ENCODE data around the gene LINGO1.

Gene LINGO1

GRCh38 chr15:77591968-77592613 is 40.6 kb downstream of the LINGO1 start:
- WGBS (ENCODE audit: extremely low coverage, insufficient coverage, low lambda C conversion rate): no CpG with 5 or more reads among the region's 13 CpGs

GRCh38 chr15:77589839-77590238 is 42.9 kb downstream of the LINGO1 start:
- Histone ChIP-seq H3K18ac (ENCODE audit: low read length) (no peak overlapping the region), H3K79me1 (ENCODE audit: low read length) (no peaks in the 10 kb centered on the region), H3K27me3 (ENCODE audit: insufficient read depth, low read length, poor library complexity) (no peaks in the 10 kb centered on the region), H3K9ac (ENCODE audit: low read length) (no peak overlapping the region), H3K36me3 (ENCODE audit: control insufficient read depth, insufficient read depth, low read length) (no peaks in the 10 kb centered on the region), H3K27ac (ENCODE audit: low read depth, low read length) (no peak overlapping the region), H2BK15ac (replicated peaks; ENCODE audit: low read depth) (no peak overlapping the region), H3K4me1 (ENCODE audit: control insufficient read depth, low read depth, low read length) (no peaks in the 10 kb centered on the region), H3K4me2 (ENCODE audit: low read length) (no peak overlapping the region), H3K79me2 (ENCODE audit: control insufficient read depth, insufficient read depth, low read length) (no peaks in the 10 kb centered on the region), H2BK120ac (ENCODE audit: low read depth, low read length) (no peak overlapping the region), H3K4me3 (ENCODE audit: low read length) (no peak overlapping the region), H3K23ac (ENCODE audit: low read length) (no peak overlapping the region), H4K8ac (ENCODE audit: low read depth, low read length) (no peak overlapping the region), H3K56ac (ENCODE audit: low read length) (no peak overlapping the region), H2AK5ac (ENCODE audit: low read length) (no peak overlapping the region), H4K5ac (ENCODE audit: low read length) (no peak overlapping the region), H3K4ac (ENCODE audit: low read depth, low read length) (no peak overlapping the region), H2BK5ac (ENCODE audit: low read length) (no peak overlapping the region)
- no peak for DNase-seq
- no CpG with 5 or more reads among the region's 6 CpGs for WGBS (ENCODE audit: extremely low coverage, insufficient coverage, low lambda C conversion rate)

More at GRCh38 chr15:77591968-77592613, 40.6 kb downstream of the LINGO1 start:
- Histone ChIP-seq H2AK5ac (ENCODE audit: low read length) (no peak overlapping the region), H2BK120ac (ENCODE audit: low read depth, low read length) (no peak overlapping the region), H3K4me1 (ENCODE audit: control insufficient read depth, low read depth, low read length) (peaks cover 2% of the 10 kb centered on the region), H3K4me2 (ENCODE audit: low read length) (no peak overlapping the region), H3K36me3 (ENCODE audit: control insufficient read depth, insufficient read depth, low read length) (no peaks in the 10 kb centered on the region), H3K79me1 (ENCODE audit: low read length) (no peaks in the 10 kb centered on the region), H3K27me3 (ENCODE audit: insufficient read depth, low read length, poor library complexity) (no peaks in the 10 kb centered on the region), H3K56ac (ENCODE audit: low read length) (no peak overlapping the region), H3K9ac (ENCODE audit: low read length) (no peak overlapping the region), H3K4ac (ENCODE audit: low read depth, low read length) (no peak overlapping the region), H3K23ac (ENCODE audit: low read length) (no peak overlapping the region), H2BK5ac (ENCODE audit: low read length) (no peak overlapping the region), H3K4me3 (ENCODE audit: low read length) (no peak overlapping the region), H3K27ac (ENCODE audit: low read depth, low read length) (no peak overlapping the region), H2BK15ac (replicated peaks; ENCODE audit: low read depth) (no peak overlapping the region), H4K8ac (ENCODE audit: low read depth, low read length) (no peak overlapping the region), H3K79me2 (ENCODE audit: control insufficient read depth, insufficient read depth, low read length) (no peaks in the 10 kb centered on the region), H4K5ac (ENCODE audit: low read length) (no peak overlapping the region), H3K18ac (ENCODE audit: low read length) (no peak overlapping the region)
- DNase-seq: no peak

- Histone ChIP-seq H3K23ac (ENCODE audit: low read length) (no peak overlapping the region), H3K27ac (ENCODE audit: low read depth, low read length) (no peak overlapping the region), H4K5ac (ENCODE audit: low read length) (no peak overlapping the region), H3K56ac (ENCODE audit: low read length) (no peak overlapping the region), H4K8ac (ENCODE audit: low read depth, low read length) (no peak overlapping the region), H3K4me3 (ENCODE audit: low read length) (no peak overlapping the region), H2AK5ac (ENCODE audit: low read length) (no peak overlapping the region), H2BK15ac (replicated peaks; ENCODE audit: low read depth) (no peak overlapping the region), H3K4ac (ENCODE audit: low read depth, low read length) (no peak overlapping the region), H3K79me1 (ENCODE audit: low read length) (no peaks in the 10 kb centered on the region), H2BK5ac (ENCODE audit: low read length) (no peak overlapping the region), H2BK120ac (ENCODE audit: low read depth, low read length) (no peak overlapping the region), H3K36me3 (ENCODE audit: control insufficient read depth, insufficient read depth, low read length) (no peaks in the 10 kb centered on the region), H3K4me2 (ENCODE audit: low read length) (no peak overlapping the region), H3K9ac (ENCODE audit: low read length) (no peak overlapping the region), H3K27me3 (ENCODE audit: insufficient read depth, low read length, poor library complexity) (no peaks in the 10 kb centered on the region), H3K79me2 (ENCODE audit: control insufficient read depth, insufficient read depth, low read length) (no peaks in the 10 kb centered on the region), H3K4me1 (ENCODE audit: control insufficient read depth, low read depth, low read length) (no peaks in the 10 kb centered on the region), H3K18ac (ENCODE audit: low read length) (no peak overlapping the region)
- no peak for DNase-seq
- WGBS (ENCODE audit: extremely low coverage, insufficient coverage, low lambda C conversion rate): no CpG with 5 or more reads among the region's 12 CpGs
These were observed 44.6 kb downstream of the LINGO1 start for GRCh38 chr15:77588126-77588525.

- H3K4ac ChIP-seq (ENCODE audit: low read depth, low read length): no peak overlapping the region
These were observed 48.0 kb downstream of the LINGO1 start for GRCh38 chr15:77584691-77585090.

GRCh38 chr15:77584201-77584600 is 48.5 kb downstream of the LINGO1 start:
- no peak overlapping the region for H3K4me2 ChIP-seq (ENCODE audit: low read length)
- H3K18ac ChIP-seq (ENCODE audit: low read length): no peak overlapping the region
- no peaks in the 10 kb centered on the region for H3K4me1 ChIP-seq (ENCODE audit: control insufficient read depth, low read depth, low read length)
- no peaks in the 10 kb centered on the region for H3K36me3 ChIP-seq (ENCODE audit: control insufficient read depth, insufficient read depth, low read length)
- peak overlapping the region; percentile 19 for H3K56ac ChIP-seq (ENCODE audit: low read length)
- no peak overlapping the region for H2AK5ac ChIP-seq (ENCODE audit: low read length)
- no peak overlapping the region for H3K9ac ChIP-seq (ENCODE audit: low read length)
- no peak overlapping the region for H3K4me3 ChIP-seq (ENCODE audit: low read length)
- no peak overlapping the region for H3K23ac ChIP-seq (ENCODE audit: low read length)
- H3K4ac ChIP-seq (ENCODE audit: low read depth, low read length): no peak overlapping the region
- no peak overlapping the region for H2BK15ac ChIP-seq (replicated peaks; ENCODE audit: low read depth)
- DNase-seq: peak; percentile 53
- no peaks in the 10 kb centered on the region for H3K79me2 ChIP-seq (ENCODE audit: control insufficient read depth, insufficient read depth, low read length)
- no peak overlapping the region for H4K5ac ChIP-seq (ENCODE audit: low read length)
- H3K79me1 ChIP-seq (ENCODE audit: low read length): no peaks in the 10 kb centered on the region
- no peak overlapping the region for H2BK5ac ChIP-seq (ENCODE audit: low read length)
- WGBS (ENCODE audit: extremely low coverage, insufficient coverage, low lambda C conversion rate): no CpG with 5 or more reads among the region's 7 CpGs
- H4K8ac ChIP-seq (ENCODE audit: low read depth, low read length): no peak overlapping the region
- H3K27me3 ChIP-seq (ENCODE audit: insufficient read depth, low read length, poor library complexity): no peaks in the 10 kb centered on the region
- no peak overlapping the region for H3K27ac ChIP-seq (ENCODE audit: low read depth, low read length)
- H2BK120ac ChIP-seq (ENCODE audit: low read depth, low read length): no peak overlapping the region

More at GRCh38 chr15:77584691-77585090, 48.0 kb downstream of the LINGO1 start:
- H3K27ac ChIP-seq (ENCODE audit: low read depth, low read length): no peak overlapping the region
- H3K27me3 ChIP-seq (ENCODE audit: insufficient read depth, low read length, poor library complexity): no peaks in the 10 kb centered on the region
- H2AK5ac ChIP-seq (ENCODE audit: low read length): no peak overlapping the region
- no peaks in the 10 kb centered on the region for H3K36me3 ChIP-seq (ENCODE audit: control insufficient read depth, insufficient read depth, low read length)
- H3K4me2 ChIP-seq (ENCODE audit: low read length): no peak overlapping the region
- H3K79me2 ChIP-seq (ENCODE audit: control insufficient read depth, insufficient read depth, low read length): no peaks in the 10 kb centered on the region
- H3K18ac ChIP-seq (ENCODE audit: low read length): no peak overlapping the region
- H3K23ac ChIP-seq (ENCODE audit: low read length): no peak overlapping the region
- WGBS (ENCODE audit: extremely low coverage, insufficient coverage, low lambda C conversion rate): no CpG with 5 or more reads among the region's 11 CpGs
- H2BK120ac ChIP-seq (ENCODE audit: low read depth, low read length): no peak overlapping the region
- peak overlapping the region; percentile 19 for H3K56ac ChIP-seq (ENCODE audit: low read length)
- DNase-seq: no peak
- H3K9ac ChIP-seq (ENCODE audit: low read length): no peak overlapping the region
- H4K8ac ChIP-seq (ENCODE audit: low read depth, low read length): no peak overlapping the region
- H4K5ac ChIP-seq (ENCODE audit: low read length): no peak overlapping the region
- no peaks in the 10 kb centered on the region for H3K4me1 ChIP-seq (ENCODE audit: control insufficient read depth, low read depth, low read length)
- H2BK15ac ChIP-seq (replicated peaks; ENCODE audit: low read depth): no peak overlapping the region
- no peak overlapping the region for H2BK5ac ChIP-seq (ENCODE audit: low read length)
- no peak overlapping the region for H3K4me3 ChIP-seq (ENCODE audit: low read length)
- H3K79me1 ChIP-seq (ENCODE audit: low read length): no peaks in the 10 kb centered on the region

- Histone ChIP-seq H3K27me3 (ENCODE audit: insufficient read depth, low read length, poor library complexity) (no peaks in the 10 kb centered on the region), H3K23ac (ENCODE audit: low read length) (no peak overlapping the region), H3K27ac (ENCODE audit: low read depth, low read length) (no peak overlapping the region), H3K79me1 (ENCODE audit: low read length) (no peaks in the 10 kb centered on the region), H3K4ac (ENCODE audit: low read depth, low read length) (no peak overlapping the region), H3K18ac (ENCODE audit: low read length) (no peak overlapping the region), H3K9ac (ENCODE audit: low read length) (no peak overlapping the region), H3K79me2 (ENCODE audit: control insufficient read depth, insufficient read depth, low read length) (no peaks in the 10 kb centered on the region), H3K36me3 (ENCODE audit: control insufficient read depth, insufficient read depth, low read length) (no peaks in the 10 kb centered on the region), H3K56ac (ENCODE audit: low read length) (no peak overlapping the region), H4K8ac (ENCODE audit: low read depth, low read length) (no peak overlapping the region), H3K4me1 (ENCODE audit: control insufficient read depth, low read depth, low read length) (no peaks in the 10 kb centered on the region), H3K4me3 (ENCODE audit: low read length) (no peak overlapping the region), H3K4me2 (ENCODE audit: low read length) (no peak overlapping the region), H2BK15ac (replicated peaks; ENCODE audit: low read depth) (no peak overlapping the region), H4K5ac (ENCODE audit: low read length) (no peak overlapping the region), H2BK120ac (ENCODE audit: low read depth, low read length) (no peak overlapping the region), H2AK5ac (ENCODE audit: low read length) (no peak overlapping the region), H2BK5ac (ENCODE audit: low read length) (no peak overlapping the region)
- no CpG with 5 or more reads among the region's 5 CpGs for WGBS (ENCODE audit: extremely low coverage, insufficient coverage, low lambda C conversion rate)
- no peak for DNase-seq
These were observed 49.9 kb downstream of the LINGO1 start for GRCh38 chr15:77582763-77583162.
